Panc1 (cell line): ENCODE results near the gene MAPK8. TPM values are rescaled to one million over a fixed set of nuclear protein-coding genes. Genes with fewer than 3 reads are reported as not detected.

ENCODE experiments used
- ATAC-seq: fragments of 200-7000 bp; cut with Tn5 transposase; 2 replicates; pipeline ENCODE4 v1.9.1; 2020; ENCODE audit warnings: mild to moderate bottlenecking, moderate library complexity
- BruUV-seq: library from RNA; stranded (reverse); fragments of 400-500 nt; replicated peaks from 2 replicates; lab custom pipeline; 2021; lab: Mats Ljungman, UMichigan
- CTCF ChIA-PET: fragments of 300-600 bp; sonication (Branson Sonifier 250); formaldehyde crosslinking; loops from one replicate; lab custom pipeline; 2022; ENCODE audit warnings: antibody characterized with exemption; lab: Charles Lee
- POLR2A ChIA-PET: fragments of 300-600 bp; sonication (Branson Sonifier 250); formaldehyde crosslinking; loops from one replicate; lab custom pipeline; 2022; ENCODE audit warnings: antibody characterized with exemption; lab: Charles Lee
- DNase-seq: peaks from one replicate; pipeline ENCODE4 v3.0.0-alpha.2; 2010; ENCODE audit warnings: low read depth, low spot score
- H3K27ac ChIP-seq: 2 replicates; pipeline ENCODE4 v1.5.1; 2011; ENCODE audit warnings: mild to moderate bottlenecking, low read length, inconsistent platforms
- H3K27me3 ChIP-seq: fragments of 200-500 bp; sonication (Bioruptor generic); 2 replicates; pipeline ENCODE4 v1.6.0; 2014; ENCODE audit warnings: low read length, inconsistent platforms; ENCODE audit not compliant: control insufficient read depth, insufficient read depth
- H3K36me3 ChIP-seq: fragments of 200-500 bp; sonication (Bioruptor generic); 2 replicates; pipeline ENCODE4 v1.5.1; 2014; ENCODE audit warnings: inconsistent platforms, mild to moderate bottlenecking, low read length, moderate library complexity; ENCODE audit not compliant: control insufficient read depth, insufficient read depth
- H3K4me1 ChIP-seq: 2 replicates; pipeline ENCODE4 v1.5.1; 2011; ENCODE audit warnings: inconsistent platforms, mild to moderate bottlenecking, low read length, moderate library complexity; ENCODE audit not compliant: control insufficient read depth, insufficient read depth
- H3K4me3 ChIP-seq, 2 experiments: 2 replicates each; pipeline ENCODE4 v1.5.1; 2011 to 2012; ENCODE audit warnings: low read depth in 2 of 2, low read length in 2 of 2, mild to moderate bottlenecking in 2 of 2, inconsistent platforms in 1 of 2, moderate library complexity in 1 of 2
- H3K9me3 ChIP-seq: fragments of 200-500 bp; sonication (Bioruptor generic); 2 replicates; pipeline ENCODE4 v1.5.1; 2014; ENCODE audit warnings: low read depth, mild to moderate bottlenecking, inconsistent platforms, low read length, moderate library complexity; ENCODE audit not compliant: control insufficient read depth, insufficient read depth
- CTCF ChIP-seq: fragments of 450-650 bp; IDR thresholded peaks from 2 replicates; pipeline ENCODE4 v1.5.1; 2017; ENCODE audit warnings: mild to moderate bottlenecking
- POLR2AphosphoS5 ChIP-seq: IDR thresholded peaks from 2 replicates; pipeline ENCODE4 v1.6.1; 2012; ENCODE audit warnings: mild to moderate bottlenecking, low read depth, low read length, moderate library complexity
- REST ChIP-seq, 2 experiments: IDR thresholded peaks; 2 replicates each; pipeline ENCODE4 v1.6.1; 2011 to 2012; ENCODE audit warnings: low read depth in 2 of 2, control low read depth in 1 of 2, low read length in 1 of 2, mild to moderate bottlenecking in 1 of 2, moderate library complexity in 1 of 2; ENCODE audit not compliant: insufficient read depth in 1 of 2
- SIN3A ChIP-seq: IDR thresholded peaks from 2 replicates; pipeline ENCODE4 v1.6.1; 2012; ENCODE audit warnings: low read depth, mild to moderate bottlenecking, low read length, moderate library complexity, borderline replicate concordance; ENCODE audit not compliant: insufficient read depth
- TCF7L2 ChIP-seq: IDR thresholded peaks from 2 replicates; pipeline ENCODE4 v1.6.1; 2011; ENCODE audit warnings: mild to moderate bottlenecking, low read depth, low read length, inconsistent platforms
- in situ Hi-C: cut with HindIII; loops from 2 replicates; pipeline ENCODE4 v1.10.0; 2016; ENCODE audit warnings: low sequenced_read_pairs, low pct_unique_long_range_greater_than_20kb
- intact Hi-C: fragments of 100-400 bp; cut with micrococcal nuclease; formaldehyde crosslinking; loops from one replicate; pipeline ENCODE4 v1.10.0; 2022; ENCODE audit not compliant: unreplicated experiment
- total RNA-seq: library from RNA; stranded (reverse); gene quantifications from one replicate; pipeline ENCODE4 v1.2.1, GENCODE V29; 2021; ENCODE audit not compliant: unreplicated experiment

The MAPK8 gene
- total RNA-seq, 1 experiment from 2014 or later = 66.6 TPM

- intact Hi-C loops (no loop called here), in situ Hi-C loops (no loop called here)
- no peak overlapping the region for H3K27ac ChIP-seq
- ChIA-PET POLR2A (no interaction called here), CTCF (no interaction called here)
- no peaks in the 10 kb centered on the region for H3K4me1 ChIP-seq
- no peak for TF ChIP-seq POLR2AphosphoS5
- no peak for TF ChIP-seq TCF7L2
- no peak for TF ChIP-seq REST (IDR thresholded peaks at IDR 0.05; ENCODE audit: insufficient read depth in 1 of 2, low read depth in 2 of 2, low read length in 1 of 2)
- TF ChIP-seq CTCF = no peak
- TF ChIP-seq SIN3A = no peak
- no peak overlapping the region for H3K4me3 ChIP-seq
- peaks cover 6% of the 10 kb centered on the region; the same call in 1 of the 2 replicates for H3K9me3 ChIP-seq
- no TSS peak for BruUV-seq
- DNase-seq = no peak
- H3K27me3 ChIP-seq = no peaks in the 10 kb centered on the region
- no peak for ATAC-seq
- H3K36me3 ChIP-seq = no peaks in the 10 kb centered on the region
Measured at GRCh38 chr10:48411510-48411909, 105.0 kb downstream of the MAPK8 start.

DNA sequence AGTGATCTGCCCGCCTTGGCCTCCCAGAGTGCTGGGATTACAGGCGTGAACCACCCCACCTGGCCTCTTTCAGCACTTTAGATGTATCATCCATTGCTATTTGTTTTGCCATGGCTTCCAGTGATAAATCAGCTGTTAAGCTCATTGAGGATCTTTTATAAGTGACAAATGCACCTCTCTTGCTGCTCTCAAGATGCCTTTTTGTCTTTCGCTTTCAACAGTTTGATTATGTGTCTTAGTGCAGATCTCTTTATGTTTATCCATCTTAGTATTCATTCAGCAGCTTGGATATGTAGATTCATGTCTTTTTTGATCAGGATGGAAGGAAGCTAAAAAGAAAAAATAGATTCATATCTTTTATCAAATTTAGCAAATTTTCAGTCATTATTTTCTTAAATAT, 105.6 kb downstream of the MAPK8 start:
- CTCF ChIA-PET = no interaction called here
- ATAC-seq = no peak
- TF ChIP-seq SIN3A = no peak
- no peak for TF ChIP-seq REST (IDR thresholded peaks at IDR 0.05; ENCODE audit: insufficient read depth in 1 of 2, low read depth in 2 of 2, low read length in 1 of 2)
- TF ChIP-seq CTCF = no peak
- no peak for TF ChIP-seq POLR2AphosphoS5
- no peak for TF ChIP-seq TCF7L2
- H3K4me3 ChIP-seq = no peak overlapping the region
- no TSS peak for BruUV-seq
- peaks cover 6% of the 10 kb centered on the region; the same call in 1 of the 2 replicates for H3K9me3 ChIP-seq
- intact Hi-C loops (no loop called here), in situ Hi-C loops (no loop called here)
- H3K36me3 ChIP-seq = no peaks in the 10 kb centered on the region
- POLR2A ChIA-PET = no interaction called here
- no peak for DNase-seq
- H3K4me1 ChIP-seq = no peaks in the 10 kb centered on the region
- no peaks in the 10 kb centered on the region for H3K27me3 ChIP-seq
- no peak overlapping the region for H3K27ac ChIP-seq
